GM23338 (cell line): Measurements from ENCODE around the gene JPH4.

Experiments
- EZH2 ChIP-seq: fragments of 200-600 bp; sonication (generic); IDR thresholded peaks from one replicate; pipeline ENCODE4 v1.8.0; 2017; ENCODE audit warnings: antibody characterized with exemption, mild to moderate bottlenecking, low read depth; ENCODE audit not compliant: unreplicated experiment
- POLR2AphosphoS5 ChIP-seq: IDR thresholded peaks from 2 replicates; pipeline ENCODE4 v1.6.1; 2016; ENCODE audit warnings: antibody characterized with exemption, low read depth
- TF ChIP-seq, protein P1 (sequence below), 2 experiments: fragments of 200-600 bp in 1 of 2; sonication (generic) in 1 of 2; conservative IDR thresholded peaks; 2 replicates each; pipeline versions ENCODE4 v1.5.1 to v1.6.1; 2016 to 2017; ENCODE audit warnings: antibody characterized with exemption in 2 of 2, low read depth in 2 of 2, mild to moderate bottlenecking in 2 of 2, moderate library complexity in 1 of 2

DNA sequence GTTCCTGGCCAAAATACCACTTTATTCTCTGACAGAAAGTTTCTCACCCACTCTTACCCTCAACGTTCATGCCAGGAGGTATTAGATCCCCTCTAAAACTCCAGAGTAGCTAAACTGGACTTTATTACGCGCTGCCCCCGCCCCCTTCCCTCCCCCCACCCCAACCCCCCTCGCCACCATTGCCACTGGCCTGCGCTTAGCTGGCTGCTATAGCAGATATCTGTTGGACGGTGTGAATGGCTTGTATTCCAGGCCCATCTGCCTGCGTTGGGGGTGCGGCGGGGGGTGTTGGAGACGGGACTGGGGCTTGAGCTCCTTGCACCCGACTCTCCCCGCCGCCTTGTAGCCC is 23.1 kb downstream of the JPH4 start:
- TF ChIP-seq, protein P1, sequence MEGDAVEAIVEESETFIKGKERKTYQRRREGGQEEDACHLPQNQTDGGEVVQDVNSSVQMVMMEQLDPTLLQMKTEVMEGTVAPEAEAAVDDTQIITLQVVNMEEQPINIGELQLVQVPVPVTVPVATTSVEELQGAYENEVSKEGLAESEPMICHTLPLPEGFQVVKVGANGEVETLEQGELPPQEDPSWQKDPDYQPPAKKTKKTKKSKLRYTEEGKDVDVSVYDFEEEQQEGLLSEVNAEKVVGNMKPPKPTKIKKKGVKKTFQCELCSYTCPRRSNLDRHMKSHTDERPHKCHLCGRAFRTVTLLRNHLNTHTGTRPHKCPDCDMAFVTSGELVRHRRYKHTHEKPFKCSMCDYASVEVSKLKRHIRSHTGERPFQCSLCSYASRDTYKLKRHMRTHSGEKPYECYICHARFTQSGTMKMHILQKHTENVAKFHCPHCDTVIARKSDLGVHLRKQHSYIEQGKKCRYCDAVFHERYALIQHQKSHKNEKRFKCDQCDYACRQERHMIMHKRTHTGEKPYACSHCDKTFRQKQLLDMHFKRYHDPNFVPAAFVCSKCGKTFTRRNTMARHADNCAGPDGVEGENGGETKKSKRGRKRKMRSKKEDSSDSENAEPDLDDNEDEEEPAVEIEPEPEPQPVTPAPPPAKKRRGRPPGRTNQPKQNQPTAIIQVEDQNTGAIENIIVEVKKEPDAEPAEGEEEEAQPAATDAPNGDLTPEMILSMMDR (conservative IDR thresholded peaks at IDR 0.05; ENCODE audit: low read depth in 2 of 2): no peak
- no peak for TF ChIP-seq POLR2AphosphoS5
- no peak for TF ChIP-seq EZH2
